ENCODE measurements around the gene JAK1.

DNA sequence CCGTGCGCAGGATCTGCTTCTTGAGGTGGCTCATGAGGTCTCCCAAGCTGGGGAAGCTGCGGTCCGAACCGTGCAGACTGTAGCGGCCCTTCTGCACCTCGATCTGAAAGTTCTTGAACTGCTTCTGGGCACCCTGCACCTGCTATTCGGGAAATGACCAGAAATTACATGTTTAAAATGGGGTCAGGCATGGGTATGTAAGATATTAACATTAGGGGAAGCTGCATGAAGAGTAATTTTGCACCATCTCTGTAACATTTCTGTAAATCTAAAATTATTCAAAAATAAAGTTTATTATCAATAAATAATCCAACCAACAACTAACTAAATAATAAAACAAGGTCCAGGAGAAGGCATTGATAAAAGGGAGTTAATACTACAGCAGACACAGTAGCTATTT, 110.8 kb downstream of the JAK1 start:
- TF ChIP-seq, protein P1, sequence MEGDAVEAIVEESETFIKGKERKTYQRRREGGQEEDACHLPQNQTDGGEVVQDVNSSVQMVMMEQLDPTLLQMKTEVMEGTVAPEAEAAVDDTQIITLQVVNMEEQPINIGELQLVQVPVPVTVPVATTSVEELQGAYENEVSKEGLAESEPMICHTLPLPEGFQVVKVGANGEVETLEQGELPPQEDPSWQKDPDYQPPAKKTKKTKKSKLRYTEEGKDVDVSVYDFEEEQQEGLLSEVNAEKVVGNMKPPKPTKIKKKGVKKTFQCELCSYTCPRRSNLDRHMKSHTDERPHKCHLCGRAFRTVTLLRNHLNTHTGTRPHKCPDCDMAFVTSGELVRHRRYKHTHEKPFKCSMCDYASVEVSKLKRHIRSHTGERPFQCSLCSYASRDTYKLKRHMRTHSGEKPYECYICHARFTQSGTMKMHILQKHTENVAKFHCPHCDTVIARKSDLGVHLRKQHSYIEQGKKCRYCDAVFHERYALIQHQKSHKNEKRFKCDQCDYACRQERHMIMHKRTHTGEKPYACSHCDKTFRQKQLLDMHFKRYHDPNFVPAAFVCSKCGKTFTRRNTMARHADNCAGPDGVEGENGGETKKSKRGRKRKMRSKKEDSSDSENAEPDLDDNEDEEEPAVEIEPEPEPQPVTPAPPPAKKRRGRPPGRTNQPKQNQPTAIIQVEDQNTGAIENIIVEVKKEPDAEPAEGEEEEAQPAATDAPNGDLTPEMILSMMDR (IDR thresholded peaks at IDR 0.05): no peak
- no peak for TF ChIP-seq POLR2A (IDR thresholded peaks at IDR 0.05)

Measured in upper lobe of left lung (tissue), 4 donors.